Left hindlimb (tissue), 1 donor: ENCODE measurements around the gene COL13A1.

Experiments
- DNase-seq: peaks from one replicate; pipeline ENCODE4 v3.0.0-alpha.2; 2018

The COL13A1 gene

DNA sequence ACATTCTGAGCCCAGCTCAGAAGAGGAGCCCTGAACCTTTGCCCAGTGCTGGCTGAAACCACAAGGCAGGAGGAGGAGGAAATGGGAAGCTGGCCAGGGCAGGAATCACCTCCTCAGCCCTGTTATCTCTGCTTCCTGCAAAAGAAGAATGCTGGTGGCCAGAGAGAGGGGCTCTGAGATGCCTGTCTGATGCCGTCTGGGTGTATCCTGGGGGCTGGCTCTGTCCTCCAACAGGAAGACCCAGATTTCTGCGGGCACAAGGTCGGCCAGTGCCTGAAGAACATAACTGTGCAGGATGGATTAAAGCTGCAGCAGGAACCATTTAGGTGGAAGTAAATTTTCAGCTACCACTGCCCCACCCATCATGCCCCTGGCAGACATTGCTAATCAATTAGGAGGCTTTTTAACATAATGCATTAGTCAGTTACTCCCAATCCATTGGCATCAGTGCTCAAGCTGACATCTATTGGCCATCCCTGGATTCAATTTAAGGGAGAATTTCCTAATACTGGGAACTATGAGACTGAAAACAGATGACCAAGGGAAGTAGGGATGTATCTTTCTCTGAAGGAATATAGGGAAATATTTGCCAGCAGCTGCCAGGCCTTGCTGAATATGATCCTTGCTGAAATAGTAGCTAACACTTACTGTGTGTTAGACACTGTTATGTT, 67.7 kb downstream of the COL13A1 start:
- DNase-seq: no peak

- DNase-seq: no peak
Measured at GRCh38 chr10:69870591-69870990, 68.9 kb downstream of the COL13A1 start.

DNA sequence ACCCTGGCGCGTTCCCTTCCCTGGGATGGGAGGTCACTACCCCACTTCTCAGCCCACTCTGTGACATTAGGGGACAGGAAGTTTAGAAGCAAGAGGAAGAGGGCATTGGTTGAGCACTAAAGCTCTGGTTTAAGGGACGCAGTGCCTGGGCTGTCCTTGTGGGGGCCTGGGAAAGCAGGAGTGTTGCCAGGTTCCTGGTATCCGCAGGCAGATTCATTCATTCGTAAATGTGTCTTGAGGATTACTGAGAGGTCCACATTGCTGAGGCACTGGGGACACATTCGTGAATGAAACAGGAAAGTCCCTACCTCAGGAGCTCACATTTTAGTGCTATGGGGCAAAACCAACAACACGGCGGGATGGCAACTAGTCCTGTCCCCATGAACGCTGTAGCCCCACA, 69.4 kb downstream of the COL13A1 start:
- no peak for DNase-seq

- no peak for DNase-seq
Measured at GRCh38 chr10:69872323-69872722, 70.6 kb downstream of the COL13A1 start.

GRCh38 chr10:69873135-69873639, 71.5 kb downstream of the COL13A1 start:
- DNase-seq: no peak

DNA sequence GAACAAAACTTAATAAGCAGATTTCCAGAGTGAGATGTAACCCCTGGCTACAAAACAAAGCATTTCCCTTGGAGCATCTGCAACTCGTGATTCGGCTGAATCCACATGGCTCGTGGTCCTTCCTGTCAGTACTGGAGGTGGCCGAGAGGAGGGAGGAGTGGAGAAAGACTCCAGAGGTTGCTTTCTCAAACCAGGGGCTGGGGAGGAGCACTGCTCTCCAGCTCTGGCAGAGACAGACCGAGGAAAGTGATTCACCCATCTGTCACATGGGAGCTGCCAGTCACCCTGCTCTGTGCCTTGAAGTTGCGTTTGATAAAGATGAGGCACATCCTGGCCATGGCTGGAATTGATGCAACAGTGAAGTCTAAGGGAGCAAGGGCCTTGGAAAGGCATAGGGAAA, 72.7 kb downstream of the COL13A1 start:
- DNase-seq: peak; percentile 61

DNA sequence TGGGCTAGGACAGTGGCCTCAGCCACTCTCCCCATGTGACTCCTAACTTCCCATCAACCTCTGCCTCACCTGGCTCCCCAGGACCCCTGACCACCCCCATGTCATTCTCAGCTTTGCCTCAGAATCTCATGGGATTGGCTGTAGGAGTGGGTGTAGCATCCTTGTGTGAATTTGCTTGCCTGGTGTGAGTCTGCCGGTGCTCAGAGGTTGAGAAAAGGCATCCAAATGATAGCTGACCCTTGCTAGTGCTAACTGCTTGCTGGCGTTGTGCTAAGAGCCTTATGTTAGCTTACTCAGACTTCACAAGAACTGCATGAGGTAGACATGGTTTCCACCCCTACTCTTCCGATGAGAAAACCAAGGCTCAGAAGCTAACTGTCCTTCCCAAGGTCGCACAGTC, 74.2 kb downstream of the COL13A1 start:
- DNase-seq: no peak

- DNase-seq: no peak
Measured at GRCh38 chr10:69876286-69876685, 74.6 kb downstream of the COL13A1 start.

DNA sequence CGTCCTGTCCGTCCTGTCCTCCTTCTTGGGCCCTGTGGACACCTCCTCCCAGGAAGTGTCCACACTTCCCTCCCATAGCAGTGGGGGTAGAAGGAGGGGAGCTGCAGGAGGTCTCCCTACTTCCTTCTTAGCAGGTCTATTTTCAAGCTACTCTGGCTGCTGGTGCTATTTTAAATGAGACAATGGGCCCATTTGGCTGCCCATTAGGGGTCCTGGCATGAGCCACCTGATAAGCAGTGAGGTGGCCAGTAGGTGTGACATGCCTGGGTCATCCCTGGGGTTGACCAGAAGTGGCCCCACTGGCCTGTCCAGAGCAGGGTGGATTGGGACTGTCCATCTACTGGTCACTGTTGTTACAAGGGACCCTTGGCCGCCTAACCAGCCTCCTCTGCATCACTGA, 75.2 kb downstream of the COL13A1 start:
- DNase-seq: no peak

DNA sequence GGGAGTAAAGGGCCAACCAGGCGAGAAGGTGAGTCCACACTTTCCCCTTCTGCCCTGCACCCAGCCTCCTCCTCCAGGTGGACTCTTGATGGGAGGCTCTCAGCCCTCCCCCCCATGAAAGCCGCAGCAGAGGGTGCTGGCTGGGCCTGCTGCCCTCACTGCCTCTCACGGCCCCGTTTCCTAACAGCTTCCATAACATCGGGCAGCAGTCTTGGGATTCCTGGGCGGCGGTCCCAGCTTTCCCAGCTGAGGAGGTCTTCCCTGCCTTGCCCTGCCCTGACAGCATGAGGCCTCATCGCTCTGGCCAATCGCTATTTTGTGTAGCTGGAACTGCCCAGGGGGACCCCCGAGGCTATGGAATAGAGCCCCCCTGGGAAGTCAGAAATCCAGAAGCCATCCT, 76.3 kb downstream of the COL13A1 start:
- DNase-seq: peak; percentile 77

GRCh38 chr10:69878951-69879350, 77.2 kb downstream of the COL13A1 start:
- DNase-seq: no peak

DNA sequence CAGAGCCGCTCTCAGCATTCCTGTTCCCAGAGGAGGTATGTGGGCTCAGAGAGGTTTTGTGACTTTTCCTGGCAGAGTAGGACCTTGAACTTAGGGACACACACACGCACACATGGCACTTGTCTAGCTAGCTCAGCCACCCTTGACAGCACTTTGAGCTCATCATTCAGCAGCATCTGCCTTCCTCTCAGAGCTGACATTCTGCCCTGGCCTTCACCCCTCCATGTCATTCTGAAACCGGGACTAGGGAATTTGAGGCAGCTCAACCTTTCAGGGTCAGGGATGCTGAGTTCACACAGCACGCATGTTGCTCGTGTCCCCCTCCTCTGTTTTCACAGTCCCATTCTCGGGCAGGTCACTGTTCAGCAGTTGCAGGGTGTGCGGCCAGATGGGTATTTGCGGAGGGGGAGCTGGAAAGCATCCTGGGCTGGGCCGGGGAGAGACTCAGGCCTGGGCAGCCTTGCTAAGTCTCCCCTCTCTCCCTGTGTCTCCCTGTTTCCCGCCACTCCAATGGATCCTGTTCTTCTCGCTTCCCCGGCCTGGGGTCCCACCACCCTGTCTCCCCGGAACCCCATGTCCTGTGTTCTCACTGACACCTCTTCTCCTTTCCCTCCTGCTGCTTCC, 78.0 kb downstream of the COL13A1 start:
- DNase-seq: no peak

- peak; percentile 62 for DNase-seq
Measured at GRCh38 chr10:69880301-69881081, 78.8 kb downstream of the COL13A1 start.

GRCh38 chr10:69881202-69881601, 79.5 kb downstream of the COL13A1 start:
- no peak for DNase-seq

GRCh38 chr10:69883310-69884023, 81.8 kb downstream of the COL13A1 start:
- no peak for DNase-seq

- DNase-seq: no peak
Measured at GRCh38 chr10:69884024-69884367, 82.3 kb downstream of the COL13A1 start.

GRCh38 chr10:69884686-69885085, 83.0 kb downstream of the COL13A1 start:
- DNase-seq: no peak

DNA sequence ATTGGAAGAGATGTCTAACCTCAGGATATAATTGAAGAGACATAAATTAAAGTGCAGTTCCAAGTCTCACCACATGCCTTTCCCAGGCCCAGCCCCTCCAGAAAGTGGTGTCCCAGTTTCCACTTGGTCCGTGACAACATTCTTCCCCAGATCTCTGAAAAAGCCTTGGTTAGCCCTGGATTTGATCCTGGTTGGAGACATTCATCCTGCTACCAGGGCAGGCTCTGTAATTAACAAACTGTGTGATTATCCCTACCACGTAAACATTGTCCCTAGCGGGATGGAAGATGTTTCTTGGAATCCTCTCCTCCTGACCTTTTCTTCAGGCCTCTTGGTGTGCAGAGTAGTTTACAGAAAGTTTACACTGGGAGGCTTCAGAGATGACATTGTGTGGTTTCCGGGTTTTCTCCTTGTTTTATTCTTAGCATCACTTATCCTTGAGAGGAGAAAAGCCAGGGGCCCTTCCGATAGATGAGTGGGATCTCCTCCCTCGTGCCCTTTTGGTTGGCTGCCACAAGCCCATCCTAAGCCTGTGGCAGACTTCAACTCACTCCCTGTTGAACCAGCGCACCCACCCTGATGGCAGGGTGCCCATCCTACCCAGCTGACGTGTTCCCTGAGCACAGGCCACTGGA, 83.8 kb downstream of the COL13A1 start:
- peak; percentile 66 for DNase-seq

DNA sequence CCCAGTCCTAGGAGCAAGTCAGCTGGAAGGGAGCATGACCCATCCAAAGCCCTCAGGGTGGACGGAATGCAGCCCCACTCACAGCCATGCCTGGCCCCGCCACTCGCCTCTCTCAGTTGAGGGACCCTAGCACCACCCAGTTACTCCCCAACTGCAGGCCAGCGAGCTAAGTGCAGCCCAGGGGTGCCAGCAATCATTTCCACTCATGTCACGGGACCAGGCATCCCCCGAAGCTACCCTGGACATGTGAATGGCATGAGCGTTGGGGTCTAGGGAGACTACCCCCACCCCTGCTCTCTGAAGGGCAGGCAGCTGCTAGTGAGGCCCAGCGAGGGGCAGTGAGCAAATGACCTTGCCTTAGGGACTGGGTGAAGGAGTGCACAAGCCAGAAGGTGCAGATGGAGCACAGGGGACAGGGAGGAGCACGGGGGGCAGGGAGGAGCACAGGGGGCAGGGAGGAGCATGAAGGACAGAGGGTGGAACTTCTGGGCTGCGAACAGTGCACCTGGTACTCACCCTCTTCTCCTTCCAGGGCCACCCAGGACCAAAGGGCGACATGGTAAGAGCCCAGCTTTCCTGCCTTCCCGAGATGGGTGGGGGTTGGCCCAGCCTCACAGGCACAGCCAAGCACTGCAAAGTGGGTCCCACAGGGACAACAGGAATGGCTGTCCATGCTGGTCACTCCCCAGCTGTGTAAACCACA, 87.3 kb downstream of the COL13A1 start:
- DNase-seq: no peak

- no peak for DNase-seq
Measured at GRCh38 chr10:69890065-69890847, 88.5 kb downstream of the COL13A1 start.

DNA sequence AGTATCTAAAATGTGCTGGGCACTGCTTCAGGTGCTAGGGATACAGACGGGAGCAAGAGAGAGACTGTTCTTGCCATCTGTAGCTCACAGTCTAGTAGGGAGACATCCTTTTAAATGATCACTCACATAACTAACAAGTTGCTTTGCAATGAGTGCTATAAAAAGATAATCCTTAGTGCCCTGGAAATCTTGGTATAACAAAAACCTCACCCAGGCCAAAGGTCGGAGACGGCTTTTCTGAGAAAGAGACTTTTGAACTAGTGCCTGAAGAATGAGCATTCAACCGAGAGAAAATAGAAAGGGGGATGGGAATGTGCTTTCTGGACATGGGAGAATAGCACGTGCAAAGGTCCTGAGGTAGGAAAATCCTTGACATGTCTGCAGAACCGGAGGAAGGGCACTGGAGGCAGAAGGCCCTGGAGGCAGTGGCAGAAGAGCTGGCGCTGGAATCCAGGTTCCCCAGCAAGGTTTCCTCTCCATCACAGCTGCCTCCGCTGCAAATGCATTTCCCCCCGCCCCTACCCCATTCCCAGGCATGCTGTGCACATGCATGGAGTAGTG, 89.4 kb downstream of the COL13A1 start:
- no peak for DNase-seq
